ENCODE data around the gene FUT2.
"Not testable (repeated sequence)": the region's sequence is repeated elsewhere in the genome, so short reads cannot be mapped to it uniquely, and the experiment has no call there.

FUT2 gene

GRCh38 chr19:48702701-48703100 is 6.9 kb downstream of the FUT2 start:
- DNase-seq = no peak

- DNase-seq = no peak
These were observed 7.5 kb downstream of the FUT2 start for GRCh38 chr19:48703316-48703715.

DNA sequence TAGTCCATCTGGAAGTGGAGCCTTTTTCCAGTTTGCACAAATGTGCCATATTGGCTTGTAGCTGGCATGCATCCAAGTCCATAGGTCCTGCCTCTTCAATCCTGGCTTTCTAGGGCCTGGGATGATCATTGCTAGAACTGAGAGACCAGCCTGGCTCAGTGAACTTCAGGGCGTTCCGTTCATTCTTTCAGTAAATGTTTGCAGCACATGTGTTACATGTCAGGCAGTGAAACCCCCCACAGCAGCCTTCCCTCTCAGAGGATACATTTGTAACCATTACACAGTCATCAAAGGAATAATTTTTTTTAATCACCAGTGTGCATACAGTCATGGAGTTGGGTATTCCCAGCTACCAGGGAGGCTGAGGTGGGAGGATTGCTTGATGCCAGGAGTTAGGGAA is 9.7 kb downstream of the FUT2 start:
- DNase-seq = peak; percentile 18

DNA sequence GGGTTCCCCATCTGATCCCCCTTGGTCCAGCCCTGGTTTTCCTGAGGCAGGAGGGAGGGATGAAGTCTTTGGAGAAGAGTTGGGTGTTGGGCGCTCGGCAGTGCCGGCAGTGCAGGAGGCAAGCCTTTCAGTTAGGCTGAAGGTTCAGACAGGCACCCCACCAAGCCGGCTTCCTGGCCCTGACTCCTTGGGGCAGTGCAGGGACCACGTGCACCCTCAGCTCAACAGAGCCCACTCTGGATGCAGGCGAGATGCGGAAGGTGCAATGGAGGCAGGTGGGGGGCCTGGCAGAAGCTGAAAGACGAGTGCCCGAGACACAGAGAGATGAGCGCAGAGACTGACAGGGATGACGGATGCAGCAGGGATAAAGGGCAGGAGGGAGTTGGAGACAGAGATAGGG is 12.7 kb downstream of the FUT2 start:
- DNase-seq = no peak

- DNase-seq = no peak
These were observed 15.4 kb downstream of the FUT2 start for GRCh38 chr19:48711106-48711662.

DNA sequence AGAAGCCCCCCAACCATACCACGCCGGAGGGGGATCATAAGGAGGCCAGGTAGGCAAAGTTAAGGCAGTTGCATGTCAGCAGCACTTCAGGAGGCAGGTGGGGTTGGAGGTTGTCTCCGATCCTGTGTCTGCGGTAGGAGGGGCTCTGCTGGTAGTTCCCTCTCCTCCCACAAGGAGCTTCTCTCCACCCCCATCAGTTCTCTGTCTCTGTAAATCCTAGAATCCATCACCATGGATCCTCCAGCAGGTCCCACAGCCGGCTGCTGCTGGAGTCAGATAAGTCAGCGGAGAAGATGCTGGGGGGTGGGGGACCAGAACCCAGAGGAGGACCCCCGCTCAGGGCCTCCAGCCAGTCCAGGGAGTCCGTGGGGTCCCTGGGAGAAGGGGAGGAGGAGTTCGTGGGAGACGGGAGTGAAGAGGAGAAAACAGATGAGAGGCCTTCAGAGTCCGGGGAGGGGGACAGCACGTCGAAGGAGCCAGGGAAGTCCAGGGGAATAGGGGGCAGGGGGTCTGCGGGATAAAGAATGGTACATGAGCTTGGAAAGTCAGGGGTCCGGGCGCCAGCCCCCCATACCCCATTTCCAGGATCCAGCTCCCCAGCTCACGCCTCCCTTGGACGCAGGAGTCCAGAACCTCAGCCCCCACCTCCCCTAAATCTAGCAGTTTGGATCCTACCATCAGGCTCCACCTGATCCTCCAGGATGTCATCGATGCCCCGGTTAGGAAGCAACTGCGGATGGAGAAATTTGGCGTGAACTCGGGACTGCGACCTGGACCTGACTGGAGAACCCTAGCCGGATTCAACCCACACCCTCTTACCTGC is 17.5 kb downstream of the FUT2 start:
- DNase-seq = peak; percentile 20

- peak; percentile 100 for DNase-seq
These were observed 18.3 kb downstream of the FUT2 start for GRCh38 chr19:48713864-48714755.

GRCh38 chr19:48714759-48715675 is 19.2 kb downstream of the FUT2 start:
- no peak for DNase-seq

DNA sequence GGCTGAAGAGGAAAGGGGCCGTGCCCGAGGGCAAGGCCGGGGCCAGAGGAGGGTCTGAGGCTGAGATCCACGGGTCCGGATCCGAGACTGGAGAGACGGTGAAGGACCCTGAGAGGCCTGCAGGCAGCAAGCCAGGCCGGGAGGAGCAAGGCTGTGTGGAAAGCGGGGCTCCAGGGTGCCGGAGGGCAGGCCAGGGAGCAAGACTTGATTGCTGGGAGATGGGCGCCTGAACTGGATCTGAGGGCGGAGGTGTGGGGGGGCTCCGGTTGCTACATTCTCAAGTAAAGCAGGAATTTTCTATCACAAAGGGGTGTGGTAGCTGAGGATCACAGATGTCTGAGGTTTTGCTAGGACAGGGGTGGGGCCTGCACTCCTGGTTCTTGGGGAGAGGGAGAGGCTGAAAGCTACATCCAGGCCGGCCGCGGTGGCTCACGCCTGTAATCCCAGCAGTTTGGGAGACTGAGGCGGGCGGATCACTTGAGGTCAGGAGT is 20.0 kb downstream of the FUT2 start:
- DNase-seq = peak; percentile 17

DNA sequence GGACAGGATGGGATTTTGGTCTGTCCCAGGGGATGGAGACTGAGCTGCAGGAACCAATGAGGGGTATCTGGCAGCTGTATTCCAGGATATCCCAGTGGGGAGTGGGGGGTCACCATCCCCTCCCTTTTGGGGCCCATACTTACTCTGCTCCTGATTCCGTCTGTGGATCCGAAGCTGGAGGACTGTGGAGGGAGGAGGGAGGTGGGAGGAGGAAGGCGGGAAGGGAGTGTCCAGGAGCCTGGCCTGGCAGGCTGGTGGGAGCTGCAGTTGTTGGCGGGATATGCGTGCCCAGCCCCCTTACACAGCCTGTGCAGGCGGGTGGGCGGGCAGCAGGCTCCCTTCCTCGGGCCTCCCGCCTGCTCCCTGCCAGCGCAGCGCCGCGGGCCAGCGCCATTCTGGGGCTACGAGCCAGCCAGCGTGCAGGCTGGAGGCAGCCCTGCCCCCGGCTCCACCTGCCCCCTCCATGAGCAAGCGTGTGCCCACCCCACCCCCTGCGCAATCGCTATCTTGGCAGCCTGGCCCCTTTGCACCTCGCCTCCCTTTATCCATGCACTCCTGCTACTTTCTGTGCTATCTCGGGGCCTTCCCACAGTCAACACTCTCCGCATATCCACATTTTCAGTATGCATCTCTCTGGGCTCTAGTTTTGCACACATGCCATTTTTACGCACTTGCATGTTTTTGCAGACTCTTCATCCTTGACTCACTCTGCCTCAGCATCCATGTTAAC is 21.0 kb downstream of the FUT2 start:
- DNase-seq = peak; percentile 53

- DNase-seq = not testable (repeated sequence)
These were observed 22.3 kb downstream of the FUT2 start for GRCh38 chr19:48718106-48718505.

GRCh38 chr19:48718711-48719231 is 23.0 kb downstream of the FUT2 start:
- DNase-seq = no peak

DNA sequence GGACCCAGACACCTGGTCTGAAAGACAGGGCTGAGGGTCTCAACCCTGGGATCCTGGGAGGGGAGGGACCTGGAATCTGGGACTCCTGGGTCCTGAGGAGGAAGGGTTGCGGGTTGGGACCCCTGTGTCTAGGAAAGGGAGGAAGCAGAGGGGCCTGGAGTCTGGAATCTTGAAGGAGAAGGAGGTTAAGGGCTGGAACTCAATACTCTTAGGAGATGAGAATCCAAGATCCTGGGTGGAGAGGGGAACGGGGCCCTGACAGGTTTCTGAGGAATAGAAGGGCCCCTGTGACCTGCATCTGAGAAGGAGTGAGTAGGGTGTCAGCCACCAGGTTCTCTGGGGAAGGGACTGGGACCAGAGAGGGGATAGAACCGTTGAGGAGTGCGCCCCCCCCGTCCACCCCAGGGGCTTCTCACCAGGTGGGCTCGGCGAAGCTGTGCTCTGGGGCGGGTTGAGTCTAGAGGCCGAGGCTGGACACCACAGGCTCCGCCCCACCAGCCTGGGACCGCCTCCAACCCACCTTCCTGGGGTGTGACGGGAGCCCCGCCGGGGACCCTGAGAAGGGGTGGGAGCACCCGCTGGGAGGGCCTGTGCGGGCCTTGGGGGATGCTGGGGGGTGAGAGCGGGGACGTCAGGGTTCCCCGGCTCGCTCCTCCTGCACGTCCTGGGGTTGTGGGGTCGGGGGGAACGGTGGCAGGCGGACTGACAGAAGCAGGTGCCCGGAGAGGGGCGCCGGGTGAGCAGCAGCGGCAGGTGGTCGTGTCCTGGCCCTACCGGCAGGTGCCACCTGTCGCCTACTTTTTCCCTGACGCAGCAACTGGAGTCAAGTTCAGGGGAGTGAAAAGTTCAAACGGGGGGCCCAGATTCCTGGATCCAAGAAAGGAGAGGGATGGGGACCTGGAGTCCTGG is 23.7 kb downstream of the FUT2 start, which contains the start of gene MAMSTR:
Gene MAMSTR, minus strand, starts transcription at position 463 of the 909 bp plus-strand sequence. CDS start 694 bp downstream, outside the sequence.
- no peak for DNase-seq

DNA sequence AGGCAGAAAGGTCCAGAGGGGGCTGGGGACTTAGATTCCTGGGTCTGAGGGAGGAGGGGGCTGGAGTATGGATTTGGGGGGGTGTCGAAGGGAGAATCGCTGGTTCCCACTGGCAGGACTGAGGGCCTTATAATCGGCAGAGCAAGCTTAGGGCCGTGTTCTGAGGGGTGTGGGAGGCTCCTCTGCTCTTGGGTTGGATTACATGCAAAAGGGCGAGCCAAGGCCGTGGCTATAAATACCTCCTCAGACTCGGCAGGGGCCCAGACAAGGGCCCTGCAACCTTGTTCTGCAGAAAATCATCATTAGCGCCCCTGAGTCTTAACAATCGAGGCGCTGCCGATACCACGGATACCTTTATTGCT is 24.5 kb downstream of the FUT2 start:
- DNase-seq = no peak

DNA sequence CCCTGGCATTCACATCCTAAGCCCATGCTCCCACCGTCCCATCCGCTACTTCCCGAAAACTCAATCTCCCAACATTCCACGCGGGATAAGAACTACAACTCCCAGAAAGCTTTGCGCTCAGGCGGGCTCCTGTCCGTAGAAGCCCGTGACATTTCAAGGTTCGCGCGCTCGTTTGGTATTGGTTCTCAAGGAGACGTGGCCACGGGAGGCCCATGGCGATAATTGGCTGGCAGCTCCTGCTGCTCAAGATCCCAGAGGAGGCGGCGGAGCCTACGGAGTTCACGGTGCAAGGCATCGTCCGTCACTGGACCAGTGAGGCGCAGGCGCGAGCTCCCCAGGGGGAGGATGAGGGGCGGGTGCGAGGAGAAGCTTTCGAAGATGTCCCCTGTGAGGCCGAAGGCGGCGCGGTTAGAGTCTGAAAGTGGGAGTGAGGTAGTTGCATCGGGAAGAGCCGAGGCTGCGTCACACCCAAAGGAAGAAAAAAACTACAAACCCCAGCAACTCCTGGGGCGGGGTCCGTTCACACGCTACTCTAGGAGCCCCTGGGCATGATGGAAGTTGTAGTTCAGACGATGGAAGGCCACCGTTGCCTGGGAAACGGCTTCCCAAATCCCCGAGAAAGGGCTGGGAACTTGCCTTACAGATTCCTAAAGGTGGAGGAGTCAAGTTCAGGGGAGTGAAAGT is 25.0 kb downstream of the FUT2 start:
- DNase-seq = peak; percentile 99

DNA sequence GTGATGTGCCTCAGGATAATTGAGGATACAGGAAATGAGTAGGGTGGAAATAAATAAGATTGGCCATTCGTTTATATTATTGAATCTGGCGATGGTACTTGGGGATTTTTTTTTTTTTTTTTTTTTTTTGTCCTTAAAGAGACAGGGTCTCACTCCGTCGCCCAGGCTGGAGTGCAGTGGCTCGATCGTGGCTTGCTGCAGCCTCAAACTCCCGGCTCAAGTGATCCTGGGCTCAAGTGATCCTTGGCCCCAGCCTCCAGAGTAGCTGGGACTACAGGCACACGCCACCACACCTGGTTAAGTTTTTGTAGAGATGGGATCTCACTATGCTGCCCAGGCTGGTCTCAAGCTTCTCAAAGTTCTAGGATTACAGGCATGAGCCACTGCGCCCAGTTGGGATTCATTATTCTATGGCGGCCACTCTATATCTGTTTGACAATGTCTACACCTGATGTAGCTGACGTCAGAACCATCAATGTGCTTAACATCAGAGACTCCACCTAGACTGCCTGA is 26.5 kb downstream of the FUT2 start:
- DNase-seq = no peak

DNA sequence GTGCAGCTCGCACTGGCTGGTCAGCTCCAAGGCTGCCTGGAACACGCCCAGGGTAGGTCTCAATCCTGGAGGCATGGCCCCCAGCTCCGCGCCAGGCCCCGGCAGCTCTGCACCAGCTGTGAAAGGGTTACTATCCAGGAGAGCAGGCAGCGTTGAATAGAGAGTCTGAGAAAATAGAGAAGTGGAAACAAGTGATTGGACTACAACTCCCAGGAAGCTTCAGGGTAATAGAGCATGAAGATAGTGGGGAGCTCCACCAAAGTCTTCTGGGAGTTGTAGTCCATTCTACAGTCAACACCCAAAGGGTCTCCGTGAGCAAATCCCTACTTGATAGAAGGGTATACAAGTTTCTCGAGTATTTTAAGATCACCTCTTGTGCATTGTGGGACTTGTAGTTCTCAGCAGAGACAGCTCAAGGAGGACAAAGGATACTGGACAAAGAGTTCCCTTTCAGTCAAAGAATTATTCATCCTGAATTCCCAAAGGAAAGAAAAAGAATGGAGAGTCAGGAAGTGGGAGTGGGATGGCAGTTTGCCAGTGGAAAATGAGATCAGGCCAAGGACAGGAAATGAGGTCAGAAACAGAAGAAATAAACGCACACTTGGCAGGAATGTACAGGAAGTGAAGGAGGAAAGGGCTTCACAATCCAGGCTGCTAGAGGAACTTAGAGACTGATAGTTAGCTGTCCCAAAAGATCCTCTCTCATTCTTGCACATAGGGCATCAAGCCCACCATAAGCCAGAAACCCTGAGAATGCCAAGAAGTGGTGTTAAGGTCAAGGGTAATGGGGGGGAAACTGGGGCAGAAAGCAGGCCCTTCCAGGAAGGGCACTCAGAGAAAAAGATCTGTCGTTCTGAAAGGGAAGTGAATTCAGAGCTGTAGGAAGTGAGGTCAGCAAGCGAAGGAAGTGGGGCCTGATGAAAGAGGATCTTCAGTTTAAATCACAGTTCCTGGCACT is 29.3 kb downstream of the FUT2 start:
- peak; percentile 95 for DNase-seq

GRCh38 chr19:48726556-48726955 is 30.8 kb downstream of the FUT2 start:
- no peak for DNase-seq

Data from fibroblast of skin of scalp (primary cell).